Cardiac fibroblast (primary cell): ENCODE data around the gene GPRIN1.

Experiments used
- DNase-seq, 2 donors: peaks; one replicate each; pipeline versions ENCODE4 v3.0.0 to v3.0.0-alpha.2; 2010; ENCODE audit warnings: low read depth in 2 of 2
- H3K4me3 ChIP-seq, 2 donors: replicated peaks in 1 of 2; 1 replicate in 1 of 2; 2 replicates in 1 of 2; pipeline ENCODE4 v1.5.1; 2011; ENCODE audit warnings: low read depth in 2 of 2, low read length in 2 of 2, mild to moderate bottlenecking in 2 of 2, moderate library complexity in 1 of 2
- CTCF ChIP-seq: IDR thresholded peaks from one replicate; pipeline ENCODE4 v1.5.1; 2011; ENCODE audit warnings: low read depth, mild to moderate bottlenecking, low read length, inconsistent platforms

GPRIN1 gene

GRCh38 chr5:176618783-176619182, 8.8 kb upstream of the GPRIN1 start:
- no peak for TF ChIP-seq CTCF
- no peak overlapping the region for H3K4me3 ChIP-seq
- no peak for DNase-seq

- TF ChIP-seq CTCF = no peak
- no peak for DNase-seq
These were observed 6.6 kb upstream of the GPRIN1 start for GRCh38 chr5:176616511-176616910.

GRCh38 chr5:176614805-176615478, 5.0 kb upstream of the GPRIN1 start:
- H3K4me3 ChIP-seq = no peak overlapping the region
- no peak for TF ChIP-seq CTCF
- DNase-seq = peak; percentile 66 to 76

More at GRCh38 chr5:176616511-176616910, 6.6 kb upstream of the GPRIN1 start:
- H3K4me3 ChIP-seq = no peak overlapping the region

- no peak for TF ChIP-seq CTCF
- DNase-seq = no peak
- H3K4me3 ChIP-seq = no peak overlapping the region
These were observed 2.9 kb upstream of the GPRIN1 start for GRCh38 chr5:176612855-176613254.

GRCh38 chr5:176612008-176612407, 2.1 kb upstream of the GPRIN1 start:
- TF ChIP-seq CTCF = no peak
- no peak for DNase-seq
- no peak overlapping the region for H3K4me3 ChIP-seq

GRCh38 chr5:176611435-176611834, 1.5 kb upstream of the GPRIN1 start:
- DNase-seq = peak; percentile 89 to 92
- H3K4me3 ChIP-seq = no peak overlapping the region
- TF ChIP-seq CTCF = no peak

GRCh38 chr5:176610435-176610773, 448 bp upstream of the GPRIN1 start:
- DNase-seq = no peak
- H3K4me3 ChIP-seq = peak overlapping the region; percentile 65 to 68
- TF ChIP-seq CTCF = no peak
